Measurements from ENCODE around the gene UTP25. TPM values are rescaled to one million over a fixed set of nuclear protein-coding genes. Genes with fewer than 3 reads are reported as not detected.

Gene UTP25
- polyA plus RNA-seq, 1 donor (not counting 4 experiments of a cell fraction or from before 2014, with no cell fraction given), result 13.3 TPM

- H3K4me3 ChIP-seq (ENCODE audit: control insufficient read depth in 2 of 3, extremely low read depth in 1 of 3, insufficient read depth in 2 of 3, low read depth in 1 of 3, low read length in 3 of 3), result no peak overlapping the region
- peaks cover 53% of the 10 kb centered on the region for H3K4me1 ChIP-seq (ENCODE audit: control insufficient read depth, extremely low read depth, insufficient read depth, low read length)
- DNase-seq (ENCODE audit: low read depth, low spot score) (no peak), FAIRE-seq (no peak)
- dilution Hi-C loops (cut with MboI; ENCODE audit: extremely low pct_ligation_motif_present, low sequenced_read_pairs), result no loop called here
- no peak overlapping the region for H3K4me2 ChIP-seq (ENCODE audit: control insufficient read depth, extremely low read depth, insufficient read depth, low read depth, low read length)
- no peak for TF ChIP-seq CTCF (optimal IDR thresholded peaks at IDR 0.05 in 1 of 3, IDR thresholded peaks at IDR 0.05 in 1 of 3, conservative IDR thresholded peaks at IDR 0.05 in 1 of 3; ENCODE audit: extremely low read depth in 1 of 3, insufficient read depth in 2 of 3, low read length in 3 of 3)
- no peak for TF ChIP-seq EZH2 (IDR thresholded peaks at IDR 0.05; ENCODE audit: low read length)
- H3K27ac ChIP-seq (ENCODE audit: control insufficient read depth, insufficient read depth, low read length), result no peak overlapping the region
- no peaks in the 10 kb centered on the region for H3K9me3 ChIP-seq (ENCODE audit: control insufficient read depth, low read depth, low read length)
- no peak overlapping the region for H2AFZ ChIP-seq (ENCODE audit: control insufficient read depth, low read length)
- H3K27me3 ChIP-seq (ENCODE audit: control insufficient read depth, extremely low read depth, insufficient read depth, low read length), result no peaks in the 10 kb centered on the region
- no peaks in the 10 kb centered on the region for H3K36me3 ChIP-seq (ENCODE audit: control insufficient read depth in 2 of 2, extremely low read depth in 1 of 2, insufficient read depth in 2 of 2, low read length in 2 of 2)
- no peaks in the 10 kb centered on the region for H4K20me1 ChIP-seq (ENCODE audit: control insufficient read depth, extremely low read depth, insufficient read depth, low read length)
- no peaks in the 10 kb centered on the region for H3K9me1 ChIP-seq (ENCODE audit: control insufficient read depth, extremely low read depth, insufficient read depth, low read length)
- H3K9ac ChIP-seq (ENCODE audit: control insufficient read depth, extremely low read depth, insufficient read depth, low read length), result no peak overlapping the region
- no peaks in the 10 kb centered on the region for H3K79me2 ChIP-seq (ENCODE audit: control insufficient read depth, insufficient read depth, low read length)
These were observed 8.7 kb upstream of the UTP25 start for GRCh38 chr1:209819058-209819457.

- Histone ChIP-seq H2AFZ (ENCODE audit: control insufficient read depth, low read length) (no peak overlapping the region), H3K4me2 (ENCODE audit: control insufficient read depth, extremely low read depth, insufficient read depth, low read depth, low read length) (no peak overlapping the region), H4K20me1 (ENCODE audit: control insufficient read depth, extremely low read depth, insufficient read depth, low read length) (no peaks in the 10 kb centered on the region), H3K9me1 (ENCODE audit: control insufficient read depth, extremely low read depth, insufficient read depth, low read length) (no peaks in the 10 kb centered on the region), H3K27ac (ENCODE audit: control insufficient read depth, insufficient read depth, low read length) (peak overlapping the region; percentile 29), H3K4me3 (ENCODE audit: control insufficient read depth in 2 of 3, extremely low read depth in 1 of 3, insufficient read depth in 2 of 3, low read depth in 1 of 3, low read length in 3 of 3) (no peak overlapping the region), H3K9me3 (ENCODE audit: control insufficient read depth, low read depth, low read length) (no peaks in the 10 kb centered on the region), H3K36me3 (ENCODE audit: control insufficient read depth in 2 of 2, extremely low read depth in 1 of 2, insufficient read depth in 2 of 2, low read length in 2 of 2) (no peaks in the 10 kb centered on the region), H3K79me2 (ENCODE audit: control insufficient read depth, insufficient read depth, low read length) (no peaks in the 10 kb centered on the region), H3K27me3 (ENCODE audit: control insufficient read depth, extremely low read depth, insufficient read depth, low read length) (no peaks in the 10 kb centered on the region), H3K9ac (ENCODE audit: control insufficient read depth, extremely low read depth, insufficient read depth, low read length) (no peak overlapping the region), H3K4me1 (ENCODE audit: control insufficient read depth, extremely low read depth, insufficient read depth, low read length) (peaks cover 55% of the 10 kb centered on the region)
- dilution Hi-C loops (cut with MboI; ENCODE audit: extremely low pct_ligation_motif_present, low sequenced_read_pairs), result no loop called here
- DNase-seq (ENCODE audit: low read depth, low spot score) (no peak), FAIRE-seq (no peak)
- TF ChIP-seq CTCF (optimal IDR thresholded peaks at IDR 0.05 in 1 of 3, IDR thresholded peaks at IDR 0.05 in 1 of 3, conservative IDR thresholded peaks at IDR 0.05 in 1 of 3; ENCODE audit: extremely low read depth in 1 of 3, insufficient read depth in 2 of 3, low read length in 3 of 3), result no peak
- no peak for TF ChIP-seq EZH2 (IDR thresholded peaks at IDR 0.05; ENCODE audit: low read length)
These were observed 6.8 kb upstream of the UTP25 start for GRCh38 chr1:209820986-209821385.
